ENCODE results near the gene SLC24A4.

- no peak for TF ChIP-seq POLR2A (IDR thresholded peaks at IDR 0.05; ENCODE audit: low read depth, low read length)
- TF ChIP-seq CTCF (IDR thresholded peaks at IDR 0.05; ENCODE audit: extremely low read depth in 1 of 2, insufficient read depth in 1 of 2, low read depth in 1 of 2, low read length in 2 of 2) = no peak
- TF ChIP-seq GATA2 (IDR thresholded peaks at IDR 0.05; ENCODE audit: insufficient read depth, insufficient read length, low read depth, low read length) = no peak
- TF ChIP-seq, protein P1, sequence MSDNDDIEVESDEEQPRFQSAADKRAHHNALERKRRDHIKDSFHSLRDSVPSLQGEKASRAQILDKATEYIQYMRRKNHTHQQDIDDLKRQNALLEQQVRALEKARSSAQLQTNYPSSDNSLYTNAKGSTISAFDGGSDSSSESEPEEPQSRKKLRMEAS (IDR thresholded peaks at IDR 0.05; ENCODE audit: insufficient read depth, insufficient read length) = no peak
- no peak for TF ChIP-seq POLR2AphosphoS5 (IDR thresholded peaks at IDR 0.05; ENCODE audit: insufficient read depth, low read depth, low read length)
- no peak for TF ChIP-seq JUN (IDR thresholded peaks at IDR 0.05; ENCODE audit: borderline replicate concordance, insufficient read depth, insufficient read length, low read depth)
- TF ChIP-seq EZH2 (IDR thresholded peaks at IDR 0.05; ENCODE audit: borderline replicate concordance, low read depth, low read length, severe bottlenecking) = no peak
- TF ChIP-seq FOS (IDR thresholded peaks at IDR 0.05; ENCODE audit: borderline replicate concordance, insufficient read depth, low read length) = no peak
Measured at GRCh38 chr14:92314182-92314581, 8.8 kb upstream of the SLC24A4 start.

Data from endothelial cell of umbilical vein (primary cell).